Astrocyte of the spinal cord (primary cell): ENCODE results near the gene EGFL6.

Experiments used
- DNase-seq: peaks from one replicate; pipeline ENCODE4 v3.0.0; 2011; ENCODE audit warnings: low read depth, low spot score
- H3K4me3 ChIP-seq: 2 replicates; pipeline ENCODE4 v1.5.1; 2011; ENCODE audit warnings: low read depth, mild to moderate bottlenecking, low read length, moderate library complexity
- in situ Hi-C: cut with HindIII; loops from 2 replicates; pipeline ENCODE4 v1.10.0; 2017; ENCODE audit warnings: low sequenced_read_pairs
- TF ChIP-seq, protein P1 (sequence below): IDR thresholded peaks from 2 replicates; pipeline ENCODE4 v1.5.1; 2012; ENCODE audit warnings: low read depth, mild to moderate bottlenecking, low read length, inconsistent platforms

EGFL6 gene

DNA sequence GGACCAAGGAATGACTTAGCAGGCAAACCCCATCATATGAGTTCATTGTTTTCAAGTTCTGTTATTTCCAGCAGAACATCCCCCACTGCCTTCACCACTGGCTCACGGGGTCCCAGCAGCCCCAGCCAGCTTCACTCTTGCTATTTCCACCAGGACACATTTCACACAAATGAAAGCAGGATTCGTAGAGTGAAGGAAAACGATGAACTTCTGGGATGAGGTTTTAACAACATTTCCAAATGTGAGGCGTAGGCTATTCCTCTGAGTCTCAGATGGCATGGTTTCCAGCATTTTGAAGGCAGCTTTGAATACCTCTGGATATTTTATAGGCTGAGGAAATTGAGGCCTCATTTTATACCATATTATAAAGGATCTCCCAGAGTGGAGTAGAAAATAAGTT, 32.9 kb upstream of the EGFL6 start:
- TF ChIP-seq, protein P1, sequence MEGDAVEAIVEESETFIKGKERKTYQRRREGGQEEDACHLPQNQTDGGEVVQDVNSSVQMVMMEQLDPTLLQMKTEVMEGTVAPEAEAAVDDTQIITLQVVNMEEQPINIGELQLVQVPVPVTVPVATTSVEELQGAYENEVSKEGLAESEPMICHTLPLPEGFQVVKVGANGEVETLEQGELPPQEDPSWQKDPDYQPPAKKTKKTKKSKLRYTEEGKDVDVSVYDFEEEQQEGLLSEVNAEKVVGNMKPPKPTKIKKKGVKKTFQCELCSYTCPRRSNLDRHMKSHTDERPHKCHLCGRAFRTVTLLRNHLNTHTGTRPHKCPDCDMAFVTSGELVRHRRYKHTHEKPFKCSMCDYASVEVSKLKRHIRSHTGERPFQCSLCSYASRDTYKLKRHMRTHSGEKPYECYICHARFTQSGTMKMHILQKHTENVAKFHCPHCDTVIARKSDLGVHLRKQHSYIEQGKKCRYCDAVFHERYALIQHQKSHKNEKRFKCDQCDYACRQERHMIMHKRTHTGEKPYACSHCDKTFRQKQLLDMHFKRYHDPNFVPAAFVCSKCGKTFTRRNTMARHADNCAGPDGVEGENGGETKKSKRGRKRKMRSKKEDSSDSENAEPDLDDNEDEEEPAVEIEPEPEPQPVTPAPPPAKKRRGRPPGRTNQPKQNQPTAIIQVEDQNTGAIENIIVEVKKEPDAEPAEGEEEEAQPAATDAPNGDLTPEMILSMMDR: no peak
- DNase-seq: no peak

DNA sequence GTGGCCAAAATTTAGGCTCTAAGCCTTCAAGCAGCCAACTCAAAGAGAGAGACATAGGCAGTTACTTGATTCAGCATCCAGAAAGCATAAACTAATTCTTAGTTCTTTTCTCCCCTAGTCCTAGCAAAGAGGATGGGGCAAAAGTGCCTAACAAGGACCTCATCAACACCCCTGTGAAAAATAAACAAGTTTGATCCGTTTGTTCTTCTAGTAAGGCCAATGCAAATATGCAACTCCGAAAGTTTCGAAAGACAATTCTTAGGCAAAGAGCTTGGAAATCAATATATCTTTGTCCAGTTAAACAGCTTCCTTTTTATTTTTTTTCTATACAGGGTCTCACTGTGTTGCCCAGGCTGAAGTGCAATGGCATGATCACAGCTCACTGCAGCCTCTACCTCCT, 31.0 kb upstream of the EGFL6 start:
- TF ChIP-seq, protein P1: no peak
- H3K4me3 ChIP-seq: no peak overlapping the region
- no peak for DNase-seq
- in situ Hi-C loops: no loop called here

More for the DNA sequence above, 32.9 kb upstream of the EGFL6 start:
- in situ Hi-C loops: no loop called here
- H3K4me3 ChIP-seq: no peak overlapping the region

GRCh38 chrX:13540602-13541001, 28.8 kb upstream of the EGFL6 start:
- H3K4me3 ChIP-seq: no peak overlapping the region
- TF ChIP-seq, protein P1: no peak
- in situ Hi-C loops: no loop called here
- DNase-seq: no peak

- DNase-seq: no peak
- no peak overlapping the region for H3K4me3 ChIP-seq
- TF ChIP-seq, protein P1: no peak
- in situ Hi-C loops: no loop called here
Measured at GRCh38 chrX:13545726-13546125, 23.7 kb upstream of the EGFL6 start.

DNA sequence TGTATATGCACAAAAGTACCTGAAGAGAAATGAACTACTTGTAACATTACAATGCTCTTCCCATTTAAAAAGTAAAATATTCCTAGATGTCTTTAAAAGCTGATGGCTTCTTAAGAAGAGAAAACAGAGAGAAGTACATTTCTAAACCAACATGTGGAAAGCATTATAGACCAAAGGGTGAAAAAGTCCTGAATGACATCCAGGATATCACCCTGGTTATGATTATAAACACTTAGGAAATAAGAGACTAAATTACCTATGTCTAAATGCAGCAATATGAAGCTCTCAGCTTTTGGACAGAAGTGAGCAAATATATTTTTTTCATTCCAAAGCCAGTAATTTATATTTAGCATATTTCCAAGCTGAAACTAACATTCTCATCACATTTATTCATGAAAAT, 21.7 kb upstream of the EGFL6 start:
- DNase-seq: no peak
- TF ChIP-seq, protein P1: no peak
- no peak overlapping the region for H3K4me3 ChIP-seq
- in situ Hi-C loops: no loop called here

DNA sequence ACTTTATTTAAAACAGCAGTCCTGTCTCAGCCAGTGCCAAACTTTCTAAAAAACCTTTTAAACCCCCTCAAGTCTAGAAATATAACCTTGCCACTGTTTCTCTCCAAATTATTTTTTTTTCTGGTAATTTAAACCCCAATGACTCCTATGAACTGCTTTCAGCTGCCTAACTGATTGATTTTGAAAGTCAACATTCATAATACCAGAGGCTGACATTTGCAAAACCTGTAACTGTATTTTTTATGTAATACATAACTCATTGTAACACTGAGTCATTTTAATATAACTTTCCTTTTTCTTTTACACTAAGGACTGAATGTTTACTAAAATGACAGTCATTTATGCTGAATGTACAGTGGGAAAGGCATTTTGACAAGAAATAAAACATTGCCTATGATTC, 19.1 kb upstream of the EGFL6 start:
- DNase-seq: no peak
- H3K4me3 ChIP-seq: no peak overlapping the region
- TF ChIP-seq, protein P1: no peak
- in situ Hi-C loops: no loop called here

DNA sequence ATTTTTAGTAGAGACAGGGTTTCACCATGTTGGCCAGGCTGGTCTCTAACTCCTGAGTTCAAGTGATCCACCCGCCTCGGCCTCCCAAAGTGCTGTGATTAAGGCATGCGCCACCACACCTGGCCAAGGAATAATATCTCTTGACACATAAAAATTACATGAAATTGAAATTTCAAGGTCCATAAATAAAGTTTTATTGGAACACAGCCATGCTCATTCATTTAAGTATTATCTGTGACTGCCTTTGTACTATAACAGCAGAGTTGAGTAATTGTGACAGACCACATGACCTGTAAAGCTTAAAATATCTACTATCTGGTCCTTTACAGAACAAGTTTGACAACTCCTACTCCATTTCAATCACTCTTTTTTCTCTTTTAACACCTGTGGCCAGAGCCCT, 17.8 kb upstream of the EGFL6 start:
- in situ Hi-C loops: no loop called here
- TF ChIP-seq, protein P1: no peak
- no peak overlapping the region for H3K4me3 ChIP-seq
- DNase-seq: no peak
